LNCaP clone FGC (cell line): ENCODE measurements around the gene FRYL.
A peak's percentile ranks its signal among the peaks of the same experiment; 100 is the strongest.

Experiments
- DNase-seq: peaks from one replicate; pipeline ENCODE4 v3.0.0-alpha.2; 2011; ENCODE audit warnings: low read depth
- H3K4me3 ChIP-seq: 2 replicates; pipeline ENCODE4 v1.5.1; 2011; ENCODE audit warnings: mild to moderate bottlenecking, low read depth, low read length, control low read depth
- CTCF ChIP-seq: IDR thresholded peaks from 2 replicates; pipeline ENCODE4 v1.5.1; 2012; ENCODE audit warnings: mild to moderate bottlenecking; ENCODE audit not compliant: control insufficient read depth, insufficient read depth; ENCODE audit errors: extremely low read depth

Gene FRYL

GRCh38 chr4:48557478-48557877 is 222.6 kb downstream of the FRYL start:
- DNase-seq: no peak
- no peak overlapping the region for H3K4me3 ChIP-seq
- peak; percentile 56 for TF ChIP-seq CTCF

GRCh38 chr4:48556268-48556667 is 223.8 kb downstream of the FRYL start:
- TF ChIP-seq CTCF: no peak
- no peak for DNase-seq

GRCh38 chr4:48554606-48555005 is 225.5 kb downstream of the FRYL start:
- no peak overlapping the region for H3K4me3 ChIP-seq
- TF ChIP-seq CTCF: no peak
- no peak for DNase-seq

More at GRCh38 chr4:48556268-48556667, 223.8 kb downstream of the FRYL start:
- no peak overlapping the region for H3K4me3 ChIP-seq

GRCh38 chr4:48553720-48554119 is 226.4 kb downstream of the FRYL start:
- no peak for TF ChIP-seq CTCF
- no peak overlapping the region for H3K4me3 ChIP-seq
- DNase-seq: no peak

GRCh38 chr4:48546336-48546735 is 233.7 kb downstream of the FRYL start:
- TF ChIP-seq CTCF: peak; percentile 80
- DNase-seq: peak; percentile 53
- H3K4me3 ChIP-seq: no peak overlapping the region

GRCh38 chr4:48543796-48544195 is 236.3 kb downstream of the FRYL start:
- H3K4me3 ChIP-seq: no peak overlapping the region
- no peak for DNase-seq
- TF ChIP-seq CTCF: no peak

- DNase-seq: no peak
- no peak overlapping the region for H3K4me3 ChIP-seq
- no peak for TF ChIP-seq CTCF
These were observed 237.2 kb downstream of the FRYL start for GRCh38 chr4:48542888-48543287.
